Thoracic aorta (tissue), 2 donors: ENCODE data around the gene PRUNE1. TPM values are rescaled to one million over a fixed set of nuclear protein-coding genes. Genes with fewer than 3 reads are reported as not detected.

Source experiments
- ATAC-seq: fragments of 150-250 bp; one replicate; pipeline ENCODE4 v1.8.0; 2017; ENCODE audit warnings: low read depth; ENCODE audit not compliant: insufficient number of reproducible peaks, low FRiP score
- DNase-seq: peaks from one replicate; pipeline ENCODE4 v3.0.0-alpha.2; 2020; ENCODE audit warnings: low spot score
- H3K27ac ChIP-seq, 2 donors: fragments of 200-600 bp; sonication (generic); 1 replicate in 1 of 2; 2 replicates in 1 of 2; pipeline ENCODE4 v1.5.1; 2016; ENCODE audit warnings: mild to moderate bottlenecking in 2 of 2, moderate library complexity in 2 of 2
- H3K27me3 ChIP-seq: fragments of 200-600 bp; sonication (generic); replicated peaks from 2 replicates; pipeline ENCODE4 v1.6.0; 2016; ENCODE audit warnings: mild to moderate bottlenecking; ENCODE audit not compliant: insufficient read depth
- H3K36me3 ChIP-seq: fragments of 200-600 bp; sonication (generic); one replicate; pipeline ENCODE4 v1.5.1; 2016
- H3K4me1 ChIP-seq, 2 donors: fragments of 200-600 bp; sonication (generic); 1 replicate in 1 of 2; 2 replicates in 1 of 2; pipeline versions ENCODE4 v1.5.1 to v1.6.0; 2016; ENCODE audit warnings: low read depth in 2 of 2, mild to moderate bottlenecking in 1 of 2; ENCODE audit not compliant: control insufficient read depth in 1 of 2
- H3K4me3 ChIP-seq: fragments of 200-600 bp; sonication (generic); 2 replicates; pipeline ENCODE4 v1.5.1; 2016; ENCODE audit warnings: mild to moderate bottlenecking
- H3K9me3 ChIP-seq: fragments of 200-600 bp; sonication (generic); 2 replicates; pipeline ENCODE4 v1.5.1; 2016
- total RNA-seq, 2 donors: library from RNA; depleted of rRNA; stranded (reverse); fragments of >200 nt; gene quantifications; one replicate each; pipeline versions ENCODE4 v1.1.0 to v1.2.3, GENCODE V29; 2016
- TF ChIP-seq, protein P1 (sequence below): fragments of 200-600 bp; sonication (generic); IDR thresholded peaks from one replicate; pipeline ENCODE4 v1.5.1; 2019; ENCODE audit warnings: antibody characterized with exemption

PRUNE1 gene
- total RNA-seq, 2 donors from 2014 or later = 16.5 to 21.3 TPM

DNA sequence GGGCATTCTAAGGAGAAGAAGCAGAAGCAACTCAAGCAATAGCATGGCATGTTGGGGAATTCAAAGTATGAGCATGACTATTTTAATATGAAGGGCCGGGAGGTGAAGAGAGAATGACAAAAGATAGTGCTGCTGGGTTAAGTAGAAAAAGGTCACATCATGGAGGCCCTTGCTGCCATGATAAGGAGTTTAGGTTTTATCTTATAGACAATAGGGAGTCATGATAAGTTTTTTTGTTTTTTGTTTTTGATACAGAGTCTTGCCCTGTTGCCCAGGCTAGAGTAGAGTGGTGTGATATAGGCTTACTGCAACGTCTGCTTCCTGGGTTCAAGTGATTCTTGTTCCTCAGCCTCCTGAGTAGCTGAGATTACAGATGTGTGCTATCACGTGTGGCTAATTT is 31.3 kb downstream of the PRUNE1 start:
- no peak for DNase-seq
- no peak overlapping the region for H3K27ac ChIP-seq
- H3K27me3 ChIP-seq = no peaks in the 10 kb centered on the region
- no peak for ATAC-seq
- no peak overlapping the region for H3K4me3 ChIP-seq
- no peaks in the 10 kb centered on the region for H3K9me3 ChIP-seq
- TF ChIP-seq, protein P1, sequence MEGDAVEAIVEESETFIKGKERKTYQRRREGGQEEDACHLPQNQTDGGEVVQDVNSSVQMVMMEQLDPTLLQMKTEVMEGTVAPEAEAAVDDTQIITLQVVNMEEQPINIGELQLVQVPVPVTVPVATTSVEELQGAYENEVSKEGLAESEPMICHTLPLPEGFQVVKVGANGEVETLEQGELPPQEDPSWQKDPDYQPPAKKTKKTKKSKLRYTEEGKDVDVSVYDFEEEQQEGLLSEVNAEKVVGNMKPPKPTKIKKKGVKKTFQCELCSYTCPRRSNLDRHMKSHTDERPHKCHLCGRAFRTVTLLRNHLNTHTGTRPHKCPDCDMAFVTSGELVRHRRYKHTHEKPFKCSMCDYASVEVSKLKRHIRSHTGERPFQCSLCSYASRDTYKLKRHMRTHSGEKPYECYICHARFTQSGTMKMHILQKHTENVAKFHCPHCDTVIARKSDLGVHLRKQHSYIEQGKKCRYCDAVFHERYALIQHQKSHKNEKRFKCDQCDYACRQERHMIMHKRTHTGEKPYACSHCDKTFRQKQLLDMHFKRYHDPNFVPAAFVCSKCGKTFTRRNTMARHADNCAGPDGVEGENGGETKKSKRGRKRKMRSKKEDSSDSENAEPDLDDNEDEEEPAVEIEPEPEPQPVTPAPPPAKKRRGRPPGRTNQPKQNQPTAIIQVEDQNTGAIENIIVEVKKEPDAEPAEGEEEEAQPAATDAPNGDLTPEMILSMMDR = no peak
- H3K36me3 ChIP-seq = no peaks in the 10 kb centered on the region
- no peaks in the 10 kb centered on the region for H3K4me1 ChIP-seq

- Histone ChIP-seq H3K27ac (no peak overlapping the region), H3K4me3 (no peak overlapping the region), H3K27me3 (no peaks in the 10 kb centered on the region), H3K4me1 (peaks cover 5 to 6% of the 10 kb centered on the region in 2 donors), H3K9me3 (no peaks in the 10 kb centered on the region), H3K36me3 (no peaks in the 10 kb centered on the region)
- no peak for DNase-seq
- TF ChIP-seq, protein P1 = no peak
- no peak for ATAC-seq
These were observed 34.9 kb downstream of the PRUNE1 start for GRCh38 chr1:151043163-151043562.

- DNase-seq = no peak
- H3K4me1 ChIP-seq = peaks cover 13 to 27% of the 10 kb centered on the region in 2 donors
- H3K9me3 ChIP-seq = no peaks in the 10 kb centered on the region
- H3K27ac ChIP-seq = peak within 1 kb of the TSS; percentile 83 to 89
- peaks cover 8% of the 10 kb centered on the region for H3K36me3 ChIP-seq
- ATAC-seq = peak; percentile 48
- H3K27me3 ChIP-seq = no peaks in the 10 kb centered on the region
- TF ChIP-seq, protein P1 = no peak
- peak within 1 kb of the TSS; percentile 95 for H3K4me3 ChIP-seq
These were observed 39.3 kb downstream of the PRUNE1 start, which contains the start of gene C1orf56 for GRCh38 chr1:151047591-151047924. Gene C1orf56, plus strand, starts transcription at chr1:151047751. Its CDS starts 97 bp downstream, at chr1:151047848.

- H3K27ac ChIP-seq = peak overlapping the region; percentile 83 to 89
- H3K9me3 ChIP-seq = no peaks in the 10 kb centered on the region
- ATAC-seq (peak; percentile 61), DNase-seq (peak; percentile 20)
- H3K4me1 ChIP-seq = peaks cover 13 to 27% of the 10 kb centered on the region in 2 donors
- TF ChIP-seq, protein P1 = peak; percentile 52
- H3K27me3 ChIP-seq = no peaks in the 10 kb centered on the region
- H3K36me3 ChIP-seq = peaks cover 13% of the 10 kb centered on the region
- H3K4me3 ChIP-seq = peak overlapping the region; percentile 95
These were observed 39.8 kb downstream of the PRUNE1 start for GRCh38 chr1:151047925-151048644.

DNA sequence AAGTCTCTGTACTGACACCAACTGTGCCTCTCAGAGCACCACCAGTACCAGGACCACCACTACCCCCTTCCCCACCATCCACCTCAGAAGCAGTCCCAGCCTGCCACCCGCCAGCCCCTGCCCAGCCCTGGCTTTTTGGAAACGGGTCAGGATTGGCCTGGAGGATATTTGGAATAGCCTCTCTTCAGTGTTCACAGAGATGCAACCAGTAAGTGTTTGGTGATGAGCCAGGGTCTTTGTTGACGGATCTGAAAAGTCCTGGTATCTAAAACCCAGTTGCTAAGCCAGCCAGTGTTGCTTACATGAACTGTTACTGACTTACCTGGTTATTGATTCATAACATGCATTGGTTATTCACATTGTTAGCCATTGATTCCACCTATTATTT is 40.4 kb downstream of the PRUNE1 start:
- peak overlapping the region; percentile 95 for H3K4me3 ChIP-seq
- no peak for ATAC-seq

More for the DNA sequence above, 40.4 kb downstream of the PRUNE1 start:
- H3K27ac ChIP-seq = peak overlapping the region; percentile 83 to 89
- TF ChIP-seq, protein P1 = no peak
- no peak for DNase-seq
- peaks cover 13 to 27% of the 10 kb centered on the region in 2 donors for H3K4me1 ChIP-seq
- peaks cover 18% of the 10 kb centered on the region for H3K36me3 ChIP-seq
- no peaks in the 10 kb centered on the region for H3K9me3 ChIP-seq
- no peaks in the 10 kb centered on the region for H3K27me3 ChIP-seq
